Right lung (tissue), 5 donors: ENCODE results near the gene ZNF592. TPM values are rescaled to one million over a fixed set of nuclear protein-coding genes. Genes with fewer than 3 reads are reported as not detected.
"Not testable (repeated sequence)": the region's sequence is repeated elsewhere in the genome, so short reads cannot be mapped to it uniquely, and the experiment has no call there.

Experiments
- DNase-seq, 2 donors: peaks; one replicate each; pipeline ENCODE4 v3.0.0-alpha.2; 2013
- polyA plus RNA-seq, 5 donors: library from polyadenylated mRNA; unstranded; fragments of 120-200 nt; gene quantifications; one replicate each; pipeline versions ENCODE4 v1.2.1 to v1.2.3, GENCODE V29; 2013; ENCODE audit warnings: inconsistent platforms in 1 of 5, low replicate concordance in 1 of 5; ENCODE audit not compliant: insufficient read length in 5 of 5, insufficient read depth in 1 of 5

ZNF592 gene
- polyA plus RNA-seq, 5 donors: 19.7 to 27.2 (median 26.0) TPM

GRCh38 chr15:84828086-84828908, 79.9 kb downstream of the ZNF592 start:
- DNase-seq: no peak

- DNase-seq: no peak
Measured at GRCh38 chr15:84829428-84829827, 81.0 kb downstream of the ZNF592 start.

GRCh38 chr15:84830036-84830435, 81.6 kb downstream of the ZNF592 start:
- no peak for DNase-seq

- DNase-seq: no peak
Measured at GRCh38 chr15:84831028-84831427, 82.6 kb downstream of the ZNF592 start.

- no peak for DNase-seq
Measured at GRCh38 chr15:84831613-84832012, 83.2 kb downstream of the ZNF592 start.

DNA sequence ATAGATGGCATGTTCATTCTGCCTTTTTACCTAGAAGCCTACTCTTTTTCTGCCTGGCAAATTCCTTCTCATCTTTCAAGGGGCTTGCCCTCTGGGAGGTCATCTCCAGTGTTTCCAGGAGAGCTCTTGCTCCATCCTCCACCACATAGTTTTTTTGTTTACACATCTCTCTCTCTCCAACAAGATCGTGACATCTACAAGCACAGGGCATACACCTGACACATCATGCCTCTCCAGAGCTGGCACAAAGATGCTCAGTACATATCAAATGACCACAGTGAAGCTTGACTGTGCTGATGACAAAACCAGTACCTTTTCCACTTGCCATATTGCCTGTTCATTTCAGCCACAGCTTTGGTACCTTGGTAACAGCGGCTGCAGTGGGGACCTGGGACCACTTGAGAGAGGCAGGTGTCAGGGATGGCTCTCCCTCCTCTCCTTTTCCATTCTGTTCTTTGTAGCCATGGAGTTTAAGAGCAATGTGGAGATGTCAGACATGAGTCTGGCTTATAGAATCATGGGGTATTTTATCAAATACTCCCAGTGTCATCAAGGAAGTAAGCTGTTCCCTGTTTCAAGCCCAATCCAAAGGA, 84.2 kb downstream of the ZNF592 start:
- no peak for DNase-seq

GRCh38 chr15:84833447-84834228, 85.2 kb downstream of the ZNF592 start:
- DNase-seq: no peak

DNA sequence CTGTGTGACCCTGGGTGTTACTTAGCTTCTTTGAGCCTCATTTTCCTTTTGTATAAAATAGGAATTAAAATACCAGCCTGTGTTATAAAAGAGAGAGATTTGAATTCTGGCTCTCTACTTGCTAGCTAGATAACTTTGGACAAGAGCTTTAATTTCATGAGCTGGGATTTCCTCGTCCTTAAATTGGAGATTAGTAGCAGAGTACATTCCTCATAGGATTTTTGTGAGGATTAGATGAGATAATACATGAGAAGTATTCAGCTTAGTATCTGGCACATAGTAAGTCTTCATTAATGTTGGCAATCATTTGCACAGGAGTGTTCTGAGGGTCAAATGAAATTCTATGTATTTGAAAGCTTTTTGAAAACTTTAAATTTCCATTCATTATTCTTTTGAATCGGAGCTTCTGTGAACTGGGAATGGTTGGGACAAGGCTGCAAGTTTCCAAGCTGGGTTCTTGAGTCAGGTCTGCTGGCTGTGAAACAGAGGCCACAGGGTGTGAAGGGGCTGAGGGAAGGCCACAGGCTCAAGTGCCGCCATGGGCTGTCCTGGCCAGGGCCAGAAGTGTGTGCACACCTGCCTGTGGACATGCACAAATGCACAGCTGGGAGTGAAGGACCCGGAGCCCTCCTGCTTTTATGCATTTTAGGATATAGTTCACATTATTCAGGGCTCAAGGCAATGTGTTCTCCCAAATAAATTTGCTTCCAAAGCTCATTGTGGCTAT, 86.0 kb downstream of the ZNF592 start:
- DNase-seq: no peak

GRCh38 chr15:84834969-84835368, 86.6 kb downstream of the ZNF592 start:
- no peak for DNase-seq

- no peak for DNase-seq
Measured at GRCh38 chr15:84835661-84836337, 87.4 kb downstream of the ZNF592 start.

- DNase-seq: no peak
Measured at GRCh38 chr15:84836844-84837243, 88.5 kb downstream of the ZNF592 start.

GRCh38 chr15:84839714-84840113, 91.3 kb downstream of the ZNF592 start:
- no peak for DNase-seq

- no peak for DNase-seq
Measured at GRCh38 chr15:84840255-84840654, 91.9 kb downstream of the ZNF592 start.

- no peak for DNase-seq
Measured at GRCh38 chr15:84840741-84841429, 92.5 kb downstream of the ZNF592 start.

DNA sequence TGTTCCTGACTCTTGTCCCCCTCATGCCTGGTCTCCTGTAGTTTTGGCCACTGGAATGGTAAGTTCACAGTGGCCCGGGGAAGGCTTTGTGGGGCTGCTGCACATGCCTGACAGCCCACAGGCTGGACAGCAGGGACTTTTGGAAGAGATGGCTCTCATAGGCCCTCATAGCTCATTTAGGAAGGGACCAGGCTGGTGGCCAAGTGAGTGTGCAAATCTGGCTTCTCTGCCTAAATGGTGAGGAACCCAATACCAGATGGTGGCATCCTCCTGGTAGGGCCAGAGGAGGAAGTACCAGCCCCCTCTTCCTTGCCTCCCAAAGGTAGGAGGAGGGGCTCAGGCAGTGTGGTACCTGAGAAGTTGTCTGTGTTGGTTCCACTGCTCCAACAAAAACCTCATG, 94.4 kb downstream of the ZNF592 start:
- DNase-seq: no peak

DNA sequence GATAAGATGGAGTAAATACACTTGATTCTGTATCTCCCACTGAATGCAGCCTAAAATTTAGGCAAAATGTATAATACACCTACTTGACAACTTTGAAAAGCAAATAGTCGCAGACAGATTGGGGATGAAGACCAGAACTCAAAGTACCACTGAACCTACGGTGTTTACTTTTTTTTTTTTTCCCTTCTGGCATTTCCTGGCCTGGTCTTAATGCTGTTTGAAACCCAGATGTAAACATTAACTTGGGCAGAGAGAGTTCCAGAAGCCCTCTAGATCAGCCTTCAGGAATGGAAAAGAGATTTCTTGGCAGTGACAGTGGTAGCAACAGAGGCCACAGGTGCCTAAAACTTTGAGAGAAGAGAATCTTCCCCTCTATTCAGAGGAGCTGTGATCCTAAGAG, 96.6 kb downstream of the ZNF592 start:
- no peak for DNase-seq

- not testable (repeated sequence) for DNase-seq
Measured at GRCh38 chr15:84845631-84846030, 97.2 kb downstream of the ZNF592 start.

GRCh38 chr15:84846269-84846668, 97.9 kb downstream of the ZNF592 start:
- DNase-seq: no peak

DNA sequence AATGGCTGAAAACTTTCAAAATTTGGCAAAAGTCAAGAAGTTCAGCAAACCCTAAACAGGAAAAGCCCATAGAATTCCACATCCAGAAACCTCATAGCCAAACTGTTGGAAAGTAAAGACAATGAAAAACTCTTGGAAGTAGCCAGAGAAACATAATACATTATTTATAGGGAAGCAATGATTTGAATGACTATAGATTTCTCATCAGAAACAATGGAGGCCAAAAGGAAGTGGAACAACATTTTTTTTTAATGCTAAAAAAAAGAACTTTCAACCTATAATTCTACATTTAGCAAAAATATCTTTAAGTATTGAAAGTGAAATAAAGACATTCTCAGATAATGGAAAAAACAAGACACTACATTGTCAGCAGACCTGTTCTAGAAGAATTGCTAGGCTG, 99.0 kb downstream of the ZNF592 start:
- DNase-seq: no peak

- DNase-seq: no peak
Measured at GRCh38 chr15:84852212-84852611, 103.8 kb downstream of the ZNF592 start.

DNA sequence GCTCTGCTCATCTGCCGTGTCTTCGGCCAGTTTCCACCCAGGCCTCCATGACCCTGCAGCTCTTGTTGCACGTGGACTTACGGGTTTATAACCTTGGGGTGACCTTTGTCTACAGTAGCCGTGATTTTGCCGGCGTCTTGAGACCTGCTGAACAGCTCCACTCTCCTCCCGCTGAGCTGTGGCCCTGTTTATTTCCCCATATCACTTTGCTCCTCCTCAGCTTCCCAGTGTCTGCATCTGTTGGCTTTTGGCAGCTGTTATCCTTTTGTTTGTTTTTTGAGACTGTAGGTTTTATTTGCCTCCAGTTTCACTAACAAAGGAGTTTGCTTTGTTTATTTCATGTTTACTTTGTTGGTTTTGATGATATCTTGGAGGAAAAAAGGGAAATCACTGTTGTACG, 106.7 kb downstream of the ZNF592 start:
- no peak for DNase-seq
